HuH-7.5 (cell line): Measurements from ENCODE around the gene SKI.
"Not testable (repeated sequence)": the region's sequence is repeated elsewhere in the genome, so short reads cannot be mapped to it uniquely, and the experiment has no call there.

Source experiments
- DNase-seq: peaks from one replicate; pipeline ENCODE4 v3.0.0; 2011; ENCODE audit warnings: low spot score

The SKI gene

DNA sequence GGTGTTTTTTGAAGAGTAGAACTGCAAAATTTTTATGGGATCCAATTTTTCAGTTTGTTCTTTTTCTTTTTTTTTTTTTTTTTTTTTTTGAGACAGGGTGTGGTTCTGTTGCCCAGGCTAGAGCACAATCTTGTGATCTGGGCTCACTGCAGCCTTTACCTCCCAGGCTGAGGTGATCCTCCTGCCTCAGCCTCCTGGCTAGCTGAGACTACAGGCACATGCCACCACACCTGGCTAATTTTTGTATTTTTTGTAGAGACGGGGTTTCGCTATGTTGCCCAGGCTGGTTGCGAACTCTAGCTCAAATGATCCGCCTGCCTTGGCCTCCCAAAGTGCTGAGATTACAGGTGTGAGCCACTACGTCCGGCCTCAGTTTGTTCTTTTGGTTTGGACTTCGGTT lies 32.4 kb downstream of the SKI start:
- DNase-seq = not testable (repeated sequence)

DNA sequence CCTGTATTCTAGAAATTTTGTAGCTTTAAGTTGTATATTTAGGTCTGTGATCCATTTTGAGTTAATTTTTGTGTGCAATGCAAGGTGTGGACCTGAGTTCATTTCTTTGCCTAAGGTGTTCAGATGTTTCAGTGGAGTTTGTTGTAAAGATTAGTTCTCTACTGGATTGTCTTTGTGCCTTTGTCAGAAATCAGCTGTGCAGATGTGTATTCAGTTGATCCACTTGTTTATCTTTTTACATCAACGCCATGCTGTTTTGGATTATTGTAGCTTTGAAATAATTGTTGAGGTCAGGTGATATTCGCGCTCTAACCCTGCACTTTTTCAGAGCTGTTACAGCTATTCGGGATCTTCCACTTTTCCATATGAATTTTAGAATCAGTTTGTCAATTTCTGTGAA lies 32.8 kb downstream of the SKI start:
- DNase-seq = no peak

DNA sequence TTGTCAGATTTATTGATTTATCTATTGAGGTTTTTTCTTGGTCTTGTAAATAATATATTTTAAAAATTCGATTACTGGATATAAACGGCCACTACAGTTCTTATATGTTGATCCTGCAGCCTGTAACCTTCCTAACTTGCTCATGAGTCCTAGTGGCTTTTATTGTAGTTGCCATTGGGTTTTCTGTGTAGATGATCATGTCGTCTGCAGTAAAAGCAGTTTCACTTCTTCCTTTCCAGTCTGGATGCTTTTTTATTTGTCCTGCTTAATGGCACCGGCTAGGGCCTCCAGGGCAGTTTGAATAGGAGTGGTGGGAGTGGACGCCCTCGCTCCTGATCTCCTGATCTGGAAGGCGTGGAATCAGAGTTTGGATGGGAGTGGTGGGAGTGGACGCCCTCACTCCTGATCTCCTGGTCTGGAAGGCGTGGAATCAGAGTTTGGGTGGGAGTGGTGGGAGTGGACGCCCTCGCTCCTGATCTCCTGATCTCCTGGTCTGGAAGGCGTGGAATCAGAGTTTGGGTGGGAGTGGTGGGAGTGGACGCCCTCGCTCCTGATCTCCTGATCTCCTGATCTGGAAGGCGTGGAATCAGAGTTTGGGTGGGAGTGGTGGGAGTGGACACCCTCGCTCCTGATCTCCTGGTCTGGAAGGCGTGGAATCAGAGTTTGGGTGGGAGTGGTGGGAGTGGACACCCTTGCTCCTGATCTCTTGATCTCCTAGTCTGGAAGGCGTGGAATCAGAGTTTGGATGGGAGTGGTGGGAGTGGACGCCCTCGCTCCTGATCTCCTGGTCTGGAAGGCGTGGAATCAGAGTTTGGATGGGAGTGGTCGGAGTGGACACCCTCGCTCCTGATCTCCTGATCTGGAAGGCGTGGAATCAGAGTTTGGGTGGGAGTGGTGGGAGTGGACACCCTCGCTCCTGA lies 33.6 kb downstream of the SKI start:
- not testable (repeated sequence) for DNase-seq

DNA sequence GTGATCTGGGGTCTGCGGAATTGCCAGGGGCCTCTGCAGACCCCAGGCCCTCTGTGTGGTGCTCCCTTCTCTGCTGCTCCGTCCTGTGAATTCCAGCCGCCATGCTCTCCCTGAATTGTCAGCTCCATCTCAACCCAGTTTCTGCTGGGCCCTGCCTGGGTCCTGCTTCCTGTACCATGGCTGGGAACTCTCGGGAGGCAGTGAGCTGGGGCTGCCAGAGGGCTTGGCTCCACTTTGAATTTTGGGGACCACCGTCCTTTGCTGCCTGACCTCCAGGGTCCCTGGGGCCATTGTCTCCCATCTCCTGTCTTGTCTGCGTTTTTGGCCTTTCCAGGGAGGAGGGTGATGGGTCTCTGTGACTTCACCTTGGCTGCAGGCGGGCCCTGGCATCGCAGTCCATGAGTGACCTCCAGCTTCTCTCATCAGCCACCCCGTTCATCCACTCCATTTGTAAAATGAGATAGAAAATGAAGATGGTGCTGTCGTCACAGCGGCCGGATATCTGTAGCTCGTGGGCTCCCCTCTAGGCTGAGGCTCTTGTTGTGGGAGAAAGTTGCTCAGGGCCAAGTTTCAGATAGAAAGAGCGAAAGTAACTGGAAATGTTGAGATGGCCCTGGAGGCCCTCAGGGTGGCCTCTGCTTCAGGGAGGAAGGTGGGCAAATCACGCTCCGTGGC lies 38.3 kb downstream of the SKI start:
- no peak for DNase-seq

DNA sequence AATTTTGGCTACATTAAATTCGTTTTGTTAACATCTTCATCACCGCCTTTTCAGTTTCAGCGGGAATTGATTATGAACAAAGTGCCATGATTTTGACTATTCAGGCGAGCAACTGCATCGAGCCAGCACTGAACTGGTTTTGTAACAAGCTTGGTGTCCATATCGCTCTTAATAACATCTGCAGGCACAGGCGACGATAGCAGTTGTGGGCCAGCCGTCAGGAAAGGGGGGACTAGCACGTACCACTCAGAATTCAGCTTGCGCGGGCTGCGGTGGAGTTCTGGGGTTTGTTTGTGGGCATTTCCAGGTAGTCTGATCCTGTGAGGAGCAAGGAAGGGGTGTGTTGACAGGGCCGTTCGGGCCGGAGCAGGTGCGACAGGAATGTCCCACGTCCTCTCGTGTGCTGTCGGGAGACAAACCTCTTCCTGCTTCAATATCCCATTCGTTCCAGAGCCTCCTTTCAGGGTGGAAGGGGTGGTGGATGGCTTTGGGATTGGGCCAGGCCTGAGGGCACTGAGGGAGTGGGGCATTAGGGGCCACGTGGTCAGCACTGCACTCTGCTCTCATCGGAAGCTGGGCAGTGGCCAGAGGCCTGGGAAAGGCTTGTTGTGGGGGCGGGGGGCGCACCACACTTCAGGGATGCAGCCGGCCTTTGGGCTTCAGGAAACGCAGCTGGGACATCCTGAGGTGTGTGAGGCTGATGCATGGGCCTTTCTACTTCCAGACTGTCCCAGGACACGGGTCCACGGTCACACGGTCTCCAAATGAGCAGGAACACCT lies 39.1 kb downstream of the SKI start:
- no peak for DNase-seq

DNA sequence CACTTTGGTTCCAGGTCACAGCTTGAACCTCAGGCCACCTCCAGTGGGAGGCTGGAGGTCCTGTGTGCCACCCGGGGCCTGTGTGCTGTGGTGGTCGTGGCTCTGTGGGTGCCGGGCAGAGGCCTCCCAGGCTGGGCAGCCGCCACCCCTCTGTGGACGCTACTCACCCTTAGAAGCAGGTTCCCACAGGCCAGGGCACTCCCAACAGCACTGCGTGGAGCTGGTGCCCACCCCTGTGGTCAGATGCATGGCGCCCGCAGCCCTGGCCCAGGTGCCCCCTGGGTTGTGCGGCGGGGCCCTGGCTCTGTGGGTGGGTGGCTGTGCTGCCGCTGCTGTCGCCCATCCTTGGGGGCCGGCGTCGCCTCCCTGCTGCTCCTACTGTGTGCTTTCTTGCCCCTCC lies 39.7 kb downstream of the SKI start:
- no peak for DNase-seq

DNA sequence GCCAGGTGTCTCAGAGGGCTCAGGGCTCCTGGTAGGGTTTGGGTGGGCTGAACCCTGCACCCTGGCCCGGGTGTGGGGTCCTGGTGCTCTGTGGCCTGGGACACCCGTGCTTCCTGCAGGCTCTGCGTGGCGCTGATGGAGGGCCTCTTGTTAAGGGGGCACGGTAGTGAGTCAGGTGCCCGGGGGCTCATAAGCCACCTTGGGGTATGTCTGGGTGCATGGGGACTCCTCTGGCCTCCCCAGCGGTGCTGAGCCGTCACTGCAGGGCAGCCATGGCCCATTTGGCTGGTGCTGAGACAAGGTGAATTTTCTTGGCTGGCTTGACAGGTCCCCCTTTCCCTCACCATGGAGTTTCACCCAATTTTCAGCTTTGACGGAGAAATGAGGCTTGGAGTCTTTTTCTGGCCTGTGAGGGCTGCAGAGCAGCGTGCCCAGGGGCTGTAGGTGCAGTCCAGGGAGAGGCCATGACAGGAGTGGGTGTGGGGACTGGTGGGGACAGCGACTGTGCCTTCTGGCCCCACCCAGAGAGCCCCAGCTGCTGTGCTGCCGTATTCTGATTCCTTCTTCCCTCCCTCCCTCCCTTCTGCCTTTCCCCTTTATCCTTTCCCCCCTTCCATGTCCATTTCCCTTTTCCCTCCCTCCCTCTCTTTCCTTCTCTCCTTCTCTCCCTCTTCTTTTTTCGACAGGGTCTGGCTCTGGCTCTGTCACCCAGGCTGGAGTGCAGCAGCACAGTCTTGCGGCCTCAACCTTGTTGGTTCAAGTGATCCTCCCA lies 40.4 kb downstream of the SKI start:
- DNase-seq = no peak

DNA sequence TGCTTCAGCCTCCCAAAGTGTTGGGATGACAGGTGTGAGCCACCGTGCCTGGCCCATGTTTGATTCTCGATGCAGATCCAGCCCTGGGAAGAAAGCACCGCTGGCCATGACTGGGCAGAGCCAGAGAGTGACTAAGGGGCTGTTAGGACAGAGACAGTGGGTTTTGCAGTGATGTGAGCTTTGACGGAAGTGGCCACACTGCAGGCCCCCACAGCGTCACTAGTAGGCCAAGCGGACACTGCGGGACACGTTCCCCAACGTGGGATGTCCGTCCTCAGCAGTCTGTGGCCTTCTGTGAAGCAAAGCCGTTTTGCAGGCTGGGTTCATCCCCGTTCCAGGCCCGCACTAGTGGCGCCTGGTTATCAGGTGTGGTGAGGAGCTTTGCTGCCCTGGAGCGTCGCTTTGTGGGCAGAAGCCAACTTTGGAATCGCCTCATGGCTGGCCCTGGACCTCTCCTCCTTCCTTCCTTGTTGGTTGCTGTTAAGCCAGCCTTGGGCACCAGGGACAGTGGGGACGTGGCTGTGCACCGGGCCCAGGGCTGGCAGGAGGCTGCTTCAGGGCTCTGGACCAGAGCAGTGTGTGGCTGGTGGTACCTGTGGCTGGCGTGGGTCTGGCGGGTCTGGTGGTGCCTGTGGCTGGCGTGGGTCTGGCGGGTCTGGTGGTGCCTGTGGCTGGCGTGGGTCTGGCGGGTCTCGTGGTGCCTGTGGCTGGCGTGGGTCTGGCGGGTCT lies 41.2 kb downstream of the SKI start:
- no peak for DNase-seq

DNA sequence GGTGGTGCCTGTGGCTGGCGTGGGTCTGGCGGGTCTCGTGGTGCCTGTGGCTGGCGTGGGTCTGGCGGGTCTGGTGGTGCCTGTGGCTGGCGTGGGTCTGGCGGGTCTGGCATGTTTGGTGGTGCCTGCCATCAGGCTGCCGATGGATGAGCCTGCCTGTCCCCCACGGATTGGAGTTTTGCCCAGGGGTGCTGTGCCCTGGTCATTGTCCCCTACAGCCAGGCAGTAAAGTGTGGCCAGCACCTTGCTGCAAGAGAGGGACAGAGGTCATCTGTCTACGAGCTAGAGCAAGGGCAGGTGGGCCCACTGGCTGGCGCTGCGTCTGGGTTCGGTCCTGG lies 41.8 kb downstream of the SKI start:
- DNase-seq = no peak

DNA sequence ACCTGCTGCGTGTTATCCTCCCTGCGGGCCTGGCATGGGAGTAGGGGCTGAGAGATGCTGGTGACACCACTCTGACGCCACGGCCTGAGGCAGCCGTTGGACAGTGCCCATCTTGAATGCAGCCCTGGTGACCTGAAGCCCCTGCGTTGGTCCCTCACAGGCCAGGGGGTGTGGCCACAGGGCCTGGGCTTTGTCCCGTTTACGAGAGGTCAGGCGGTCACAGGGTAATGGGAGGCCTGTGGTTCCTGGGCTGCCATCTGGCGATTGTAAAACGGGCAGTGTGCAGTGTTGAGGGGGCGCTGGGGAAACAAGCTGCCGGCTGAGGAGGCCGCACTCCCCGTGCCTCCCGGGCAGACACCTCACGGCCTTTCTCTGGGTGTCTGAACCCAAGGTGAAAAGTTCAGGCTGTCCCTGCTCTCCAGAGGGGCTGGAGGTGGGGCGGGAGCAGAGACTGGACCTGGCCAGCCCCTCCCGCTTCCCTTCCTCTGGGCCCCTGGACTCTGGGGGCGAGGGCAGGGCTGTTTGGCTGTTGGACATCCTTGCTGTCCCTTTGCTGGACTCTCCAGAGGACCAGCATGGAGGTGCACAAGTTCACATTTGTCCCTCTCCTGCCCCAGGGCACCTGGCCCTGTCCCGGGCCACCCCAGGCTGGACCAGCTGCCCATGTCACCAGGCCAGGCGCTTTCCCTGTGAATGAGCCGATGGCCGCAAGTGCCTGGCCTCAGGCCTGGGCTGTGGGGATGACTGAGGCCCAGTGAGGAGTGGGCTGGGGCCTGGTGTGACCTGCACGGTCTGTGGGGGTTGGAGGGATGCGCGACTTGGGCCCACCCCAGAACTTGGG lies 42.4 kb downstream of the SKI start:
- no peak for DNase-seq

DNA sequence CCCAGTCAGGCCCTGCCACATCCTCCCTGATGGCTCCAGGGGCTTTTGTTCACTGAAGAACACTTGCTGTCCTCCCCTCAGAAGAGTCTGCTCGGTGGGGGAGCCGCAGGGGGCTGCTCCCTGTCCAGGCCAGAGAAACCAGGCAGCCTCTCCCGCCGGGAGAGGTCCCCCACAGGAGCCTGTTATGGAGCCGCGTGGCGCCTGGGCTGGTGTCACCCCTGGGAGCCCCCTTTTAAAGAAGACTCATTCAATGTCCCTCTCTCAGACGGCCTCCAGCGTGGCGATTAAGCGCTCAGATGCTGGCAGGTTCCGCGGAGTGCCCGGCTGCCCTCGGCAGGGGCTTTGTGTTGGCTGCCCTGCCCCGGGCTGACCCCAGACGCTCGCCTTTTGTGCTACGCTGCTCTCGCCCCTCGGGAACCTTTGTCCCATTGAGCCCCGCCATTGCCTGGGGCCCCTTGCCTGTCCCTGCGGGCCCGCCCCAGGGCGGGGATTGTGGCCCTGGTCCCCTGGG lies 43.1 kb downstream of the SKI start:
- DNase-seq = no peak

DNA sequence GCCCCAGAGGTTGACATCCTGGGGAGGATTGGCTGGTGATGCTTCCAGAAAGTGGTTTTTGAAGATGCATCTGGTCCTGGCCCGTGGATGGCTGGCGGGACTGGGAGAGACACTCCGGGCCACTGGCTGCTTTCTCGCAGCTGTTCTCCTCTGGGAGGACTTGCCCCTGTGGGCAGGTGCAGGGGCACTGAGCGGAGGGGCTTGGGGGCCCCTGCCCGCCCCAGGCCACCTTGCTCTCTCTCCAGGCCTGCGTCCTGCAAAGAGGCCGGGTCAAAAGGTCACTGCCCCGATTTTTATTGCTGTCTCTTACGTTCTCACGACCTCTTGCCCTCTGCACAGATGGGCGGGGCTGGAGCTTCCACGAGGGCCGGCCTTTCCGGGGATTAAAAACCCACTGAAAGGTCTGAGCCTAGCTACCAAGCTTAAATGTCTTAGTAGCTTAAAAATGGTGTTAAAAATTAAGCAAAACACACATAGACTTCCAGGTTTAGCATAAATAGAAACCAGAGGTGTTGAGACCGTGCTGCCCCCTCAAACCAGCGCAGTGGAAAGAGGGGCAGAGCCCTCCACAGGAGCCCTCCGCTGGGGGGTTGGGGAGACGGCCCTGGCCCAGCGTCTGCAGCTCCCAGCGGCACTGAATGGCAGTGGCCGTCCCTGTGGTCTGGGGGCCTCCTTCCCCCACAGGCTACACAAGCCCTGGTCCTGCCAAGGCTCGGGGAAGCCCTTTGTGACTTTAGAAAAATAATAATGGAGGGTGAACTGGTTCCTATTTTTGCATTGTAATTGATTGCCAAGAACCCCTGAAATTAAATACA lies 43.9 kb downstream of the SKI start:
- peak; percentile 59 for DNase-seq

DNA sequence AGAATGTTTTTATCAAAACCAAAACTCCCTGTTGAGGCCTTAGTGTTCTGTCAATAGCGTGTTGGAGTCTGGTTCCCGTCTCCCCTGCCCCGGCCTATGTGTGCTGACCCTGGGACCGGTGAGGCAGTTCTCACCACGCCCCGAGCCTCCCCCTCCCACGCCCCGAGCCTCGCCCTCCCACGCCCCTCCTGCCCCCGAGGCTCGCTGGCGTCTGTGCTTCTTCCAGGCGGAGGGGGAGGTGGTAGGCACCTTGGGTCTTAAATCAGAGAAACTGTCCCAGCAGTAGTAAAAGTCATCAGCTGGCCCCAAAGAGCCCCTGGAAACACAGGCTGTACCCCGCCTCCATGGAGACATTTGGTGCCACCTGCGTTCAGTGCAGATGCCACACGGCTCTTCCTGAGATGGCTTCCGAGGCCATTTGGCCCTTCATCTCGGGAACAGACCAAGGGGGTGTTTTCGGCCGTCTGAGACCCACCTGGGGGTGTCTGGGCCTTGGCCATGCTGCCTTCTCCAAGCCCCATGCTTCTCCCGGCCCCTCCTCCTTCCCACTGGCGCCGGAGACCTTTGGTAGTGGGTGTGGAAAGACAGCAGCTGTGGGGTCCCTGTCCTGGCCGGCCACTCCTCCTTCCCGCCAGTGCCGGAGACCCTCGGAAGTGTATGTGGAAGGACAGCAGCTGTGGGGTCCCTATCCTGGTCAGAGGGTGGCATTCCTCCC lies 44.7 kb downstream of the SKI start:
- no peak for DNase-seq

DNA sequence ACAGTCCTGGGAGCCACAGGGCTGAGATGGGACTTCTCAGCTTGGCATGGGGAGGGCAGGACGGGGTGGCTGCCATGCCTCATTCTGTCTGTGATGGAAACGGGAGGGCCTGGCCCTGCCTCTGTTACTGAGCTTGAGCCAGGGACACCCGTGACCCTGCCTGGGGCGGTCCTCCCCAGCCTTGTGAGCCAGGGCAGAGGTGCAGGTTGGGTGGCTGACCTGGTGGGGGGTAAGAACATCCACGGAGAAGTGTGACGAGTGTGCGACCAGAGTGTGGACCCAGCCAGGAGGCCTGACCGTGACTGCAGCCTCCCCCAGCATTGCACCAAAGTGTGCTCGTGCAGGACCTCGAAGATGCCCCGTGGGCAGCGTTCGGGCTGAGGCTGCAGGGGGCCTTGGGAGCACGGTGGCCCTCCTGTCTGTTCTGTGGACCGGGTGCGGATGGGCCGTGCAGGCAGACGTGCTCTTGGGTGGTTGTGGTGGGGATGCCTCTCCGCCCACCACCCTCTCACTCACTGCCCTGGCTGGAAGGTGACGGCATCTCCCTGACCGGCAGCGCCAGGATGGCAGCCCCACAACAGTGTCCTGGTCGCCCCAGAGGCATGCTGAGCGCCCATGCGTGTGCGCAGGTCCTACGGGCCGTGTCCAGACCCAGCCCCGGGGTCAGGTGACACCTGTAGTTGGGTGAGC lies 45.4 kb downstream of the SKI start:
- DNase-seq = no peak

DNA sequence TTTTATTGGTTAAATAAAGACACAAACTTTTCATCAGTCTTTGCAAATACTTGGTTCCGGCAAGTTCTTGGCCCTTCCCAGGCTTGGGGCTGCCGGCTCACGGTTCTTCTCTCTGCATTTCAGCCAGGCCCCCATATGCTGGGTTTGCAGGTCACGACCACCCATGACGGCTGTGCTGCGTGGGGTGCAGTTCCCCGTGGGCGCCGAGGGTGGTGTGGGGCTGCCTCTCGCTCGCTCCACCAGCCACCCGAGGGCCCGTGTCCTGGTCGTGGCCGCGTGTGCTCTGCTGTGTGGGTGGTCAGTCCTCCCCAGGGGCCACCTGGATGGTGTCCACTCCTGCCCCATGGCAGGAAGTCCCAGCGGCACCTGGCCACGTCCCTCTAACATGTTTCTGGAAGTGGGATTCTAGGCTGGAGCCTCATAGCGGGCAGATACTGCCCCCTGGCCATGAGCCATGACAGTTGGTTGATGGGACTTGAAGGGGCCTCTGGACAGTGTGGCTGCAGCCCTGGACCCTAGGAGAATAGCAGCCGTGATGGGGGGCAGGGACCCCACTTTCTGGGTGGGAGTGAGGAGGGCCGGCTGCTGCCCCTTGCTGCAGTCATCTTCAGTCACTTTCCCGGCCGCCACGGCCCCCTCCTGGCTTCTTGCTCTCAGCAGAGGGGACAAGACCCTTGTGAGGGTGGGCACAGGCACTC lies 46.3 kb downstream of the SKI start:
- no peak for DNase-seq

DNA sequence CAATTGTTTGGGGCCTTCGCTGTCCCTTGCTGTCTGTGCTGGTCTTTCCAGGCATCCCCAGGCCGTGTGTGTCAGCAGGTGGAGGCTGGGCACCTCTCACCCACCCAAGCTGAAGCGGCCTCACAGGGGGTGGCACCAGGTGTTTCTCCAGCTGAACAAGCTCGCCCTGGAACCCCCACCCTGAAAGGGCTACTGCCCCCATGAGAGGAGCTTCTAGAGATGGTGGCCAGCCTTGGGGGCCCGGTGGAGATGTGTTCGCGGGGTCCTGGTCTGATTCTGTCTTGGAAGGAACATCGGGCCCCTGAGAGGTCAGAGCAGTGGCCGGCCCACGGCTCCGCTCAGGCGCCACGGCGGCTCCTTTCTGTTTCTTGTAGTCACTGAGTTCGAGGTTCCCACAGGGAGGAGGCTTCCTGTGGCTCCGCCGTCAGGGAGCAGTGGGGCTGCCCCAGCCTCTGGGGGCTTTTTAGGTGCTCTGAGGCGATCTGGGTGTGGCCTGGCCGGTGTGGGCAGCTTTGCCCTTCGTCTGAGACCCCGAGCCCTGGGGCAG lies 46.9 kb downstream of the SKI start:
- DNase-seq = no peak
